Measurements from ENCODE around the gene FAM78A.
A peak's percentile ranks its signal among the peaks of the same experiment; 100 is the strongest.
"Not testable (repeated sequence)": the region's sequence is repeated elsewhere in the genome, so short reads cannot be mapped to it uniquely, and the experiment has no call there.

Gene FAM78A

GRCh38 chr9:131262327-131263032 lies 13.8 kb downstream of the FAM78A start:
- DNase-seq, result no peak

GRCh38 chr9:131260751-131261452 lies 15.4 kb downstream of the FAM78A start:
- DNase-seq, result no peak

GRCh38 chr9:131259916-131260597 lies 16.3 kb downstream of the FAM78A start:
- DNase-seq, result no peak

- DNase-seq, result no peak
Measured at GRCh38 chr9:131259432-131259898, 16.8 kb downstream of the FAM78A start.

GRCh38 chr9:131258698-131259431 lies 17.4 kb downstream of the FAM78A start:
- no peak for DNase-seq

GRCh38 chr9:131258186-131258585 lies 18.1 kb downstream of the FAM78A start:
- DNase-seq, result no peak

- DNase-seq, result no peak
Measured at GRCh38 chr9:131257266-131258025, 18.9 kb downstream of the FAM78A start.

- no peak for DNase-seq
Measured at GRCh38 chr9:131255676-131256197, 20.6 kb downstream of the FAM78A start.

GRCh38 chr9:131254626-131255025 lies 21.7 kb downstream of the FAM78A start:
- no peak for DNase-seq

- no peak for DNase-seq
Measured at GRCh38 chr9:131253891-131254491, 22.3 kb downstream of the FAM78A start.

GRCh38 chr9:131252120-131252519 lies 24.2 kb downstream of the FAM78A start:
- DNase-seq, result no peak

- DNase-seq, result no peak
Measured at GRCh38 chr9:131246618-131247017, 29.7 kb downstream of the FAM78A start.

GRCh38 chr9:131244331-131244730 lies 32.0 kb downstream of the FAM78A start:
- not testable (repeated sequence) for DNase-seq

- DNase-seq, result no peak
Measured at GRCh38 chr9:131240047-131240921, 36.0 kb downstream of the FAM78A start.

GRCh38 chr9:131239161-131239975 lies 36.9 kb downstream of the FAM78A start:
- no peak for DNase-seq

GRCh38 chr9:131238402-131239021 lies 37.8 kb downstream of the FAM78A start:
- peak; percentile 77 for DNase-seq

GRCh38 chr9:131237931-131238401 lies 38.3 kb downstream of the FAM78A start:
- DNase-seq, result peak; percentile 70

- no peak for DNase-seq
Measured at GRCh38 chr9:131237291-131237690, 39.0 kb downstream of the FAM78A start.

- DNase-seq, result no peak
Measured at GRCh38 chr9:131236761-131237160, 39.5 kb downstream of the FAM78A start.

Measured in right forelimb (tissue), 1 donor.